OCI-LY7 (cell line): ENCODE measurements around the gene RAB11FIP4. TPM values are rescaled to one million over a fixed set of nuclear protein-coding genes. Genes with fewer than 3 reads are reported as not detected.

ENCODE experiments used
- BruUV-seq: library from RNA; stranded (reverse); fragments of 400-500 nt; replicated peaks from 2 replicates; lab custom pipeline; 2021; lab: Mats Ljungman, UMichigan
- CTCF ChIA-PET: fragments of 300-600 bp; sonication (Branson Sonifier 250); formaldehyde crosslinking; loops from one replicate; lab custom pipeline; 2022; ENCODE audit warnings: antibody characterized with exemption; ENCODE audit not compliant: unreplicated experiment; lab: Charles Lee
- POLR2A ChIA-PET: fragments of 300-600 bp; sonication (Branson Sonifier 250); formaldehyde crosslinking; loops from one replicate; lab custom pipeline; 2022; ENCODE audit warnings: antibody characterized with exemption; lab: Charles Lee
- DNase-seq: peaks from one replicate; pipeline ENCODE4 v3.0.0-alpha.2; 2015; ENCODE audit warnings: low spot score
- H2AFZ ChIP-seq: fragments of 200-600 bp; sonication (generic), shearing (Covaris generic); 2 replicates; pipeline ENCODE4 v1.6.1; 2014; ENCODE audit warnings: mild to moderate bottlenecking, antibody characterized with exemption, low read length, moderate library complexity
- H3K27ac ChIP-seq: fragments of 200-600 bp; sonication (generic); 2 replicates; pipeline ENCODE4 v1.5.1; 2014; ENCODE audit warnings: mixed run types, low read depth, mild to moderate bottlenecking, moderate library complexity, low read length, inconsistent platforms; ENCODE audit not compliant: poor library complexity, severe bottlenecking
- H3K36me3 ChIP-seq: fragments of 200-600 bp; sonication (generic); 2 replicates; pipeline ENCODE4 v1.6.1; 2014; ENCODE audit warnings: mild to moderate bottlenecking, antibody characterized with exemption, low read length, moderate library complexity, mixed read lengths; ENCODE audit not compliant: insufficient read depth
- H3K4me1 ChIP-seq: fragments of 200-600 bp; sonication (generic); 2 replicates; pipeline ENCODE4 v1.5.1; 2014; ENCODE audit warnings: mild to moderate bottlenecking, low read length; ENCODE audit not compliant: insufficient read depth, poor library complexity, severe bottlenecking
- H3K4me2 ChIP-seq: fragments of 200-600 bp; sonication (generic); 2 replicates; pipeline ENCODE4 v1.6.1; 2014; ENCODE audit warnings: mild to moderate bottlenecking, low read length
- H3K4me3 ChIP-seq: fragments of 200-600 bp; sonication (generic); 2 replicates; pipeline ENCODE4 v1.5.1; 2014; ENCODE audit warnings: mild to moderate bottlenecking, low read depth, low read length; ENCODE audit not compliant: poor library complexity, severe bottlenecking
- H3K79me2 ChIP-seq: fragments of 200-600 bp; sonication (generic); 2 replicates; pipeline ENCODE4 v1.6.1; 2016; ENCODE audit warnings: low read depth, mild to moderate bottlenecking, low read length, moderate library complexity, mixed read lengths; ENCODE audit not compliant: insufficient read depth
- H3K9me2 ChIP-seq: fragments of 200-600 bp; sonication (generic); 2 replicates; pipeline ENCODE4 v1.6.1; 2016; ENCODE audit warnings: mild to moderate bottlenecking, low read length, mixed read lengths; ENCODE audit not compliant: insufficient read depth
- H3K9me3 ChIP-seq: fragments of 200-600 bp; sonication (generic); 2 replicates; pipeline ENCODE4 v1.6.1; 2014; ENCODE audit warnings: mild to moderate bottlenecking, mixed run types, low read length, mixed read lengths
- H4K20me1 ChIP-seq: fragments of 200-600 bp; sonication (generic); 2 replicates; pipeline ENCODE4 v1.6.1; 2014; ENCODE audit warnings: mild to moderate bottlenecking, antibody characterized with exemption, low read length, moderate library complexity, mixed read lengths; ENCODE audit not compliant: insufficient read depth
- CTCF ChIP-seq: fragments of 200-600 bp; sonication (generic); conservative IDR thresholded peaks from 2 replicates; pipeline ENCODE4 v1.5.1; 2014; ENCODE audit warnings: mild to moderate bottlenecking, antibody characterized with exemption, low read length, moderate library complexity, mixed read lengths
- EZH2phosphoT487 ChIP-seq: fragments of 200-600 bp; sonication (generic); IDR thresholded peaks from 2 replicates; pipeline ENCODE4 v1.6.1; 2018; ENCODE audit warnings: low read depth, borderline replicate concordance, mild to moderate bottlenecking, mixed run types, antibody characterized with exemption, low read length, moderate library complexity, mixed read lengths
- intact Hi-C: fragments of 100-400 bp; cut with micrococcal nuclease; formaldehyde crosslinking; loops from one replicate; pipeline ENCODE4 v1.10.0; 2022; ENCODE audit not compliant: unreplicated experiment
- total RNA-seq, 2 experiments: library from RNA; depleted of rRNA in 1 of 2; stranded (reverse); fragments of >200 nt in 1 of 2; shearing (Covaris generic) in 1 of 2; gene quantifications; 2 replicates each; pipeline ENCODE4 v1.2.3, GENCODE V29; 2014 to 2022

Gene RAB11FIP4
- total RNA-seq, 2 experiments from 2014 or later: 5.8 to 15.0 TPM

- CTCF ChIA-PET: no interaction called here
- POLR2A ChIA-PET: no interaction called here
- no TSS peak for BruUV-seq
These were observed 20.3 kb downstream of the RAB11FIP4 start for GRCh38 chr17:31411707-31412285.

GRCh38 chr17:31412511-31412910 is 21.0 kb downstream of the RAB11FIP4 start:
- no peak overlapping the region for H3K4me3 ChIP-seq
- no peaks in the 10 kb centered on the region for H3K79me2 ChIP-seq
- H3K27ac ChIP-seq: no peak overlapping the region
- H3K4me1 ChIP-seq: no peaks in the 10 kb centered on the region
- TF ChIP-seq EZH2phosphoT487 (no peak), CTCF (no peak)
- no peaks in the 10 kb centered on the region for H3K36me3 ChIP-seq
- H2AFZ ChIP-seq: no peak overlapping the region
- H3K4me2 ChIP-seq: no peak overlapping the region
- H4K20me1 ChIP-seq: no peaks in the 10 kb centered on the region
- DNase-seq: no peak
- CTCF ChIA-PET: no interaction called here
- no peaks in the 10 kb centered on the region for H3K9me2 ChIP-seq
- intact Hi-C loops: no loop called here
- H3K9me3 ChIP-seq: no peaks in the 10 kb centered on the region
- BruUV-seq: no TSS peak
- POLR2A ChIA-PET: no interaction called here

More at GRCh38 chr17:31411707-31412285, 20.3 kb downstream of the RAB11FIP4 start:
- Histone ChIP-seq H2AFZ (no peak overlapping the region), H4K20me1 (no peaks in the 10 kb centered on the region), H3K4me3 (no peak overlapping the region), H3K79me2 (no peaks in the 10 kb centered on the region), H3K27ac (no peak overlapping the region), H3K9me2 (no peaks in the 10 kb centered on the region), H3K36me3 (no peaks in the 10 kb centered on the region), H3K4me1 (no peaks in the 10 kb centered on the region), H3K9me3 (no peaks in the 10 kb centered on the region), H3K4me2 (no peak overlapping the region)
- intact Hi-C loops: no loop called here
- DNase-seq: no peak
- TF ChIP-seq EZH2phosphoT487 (no peak), CTCF (no peak)

- intact Hi-C loops: no loop called here
- no peaks in the 10 kb centered on the region for H3K36me3 ChIP-seq
- H2AFZ ChIP-seq: no peak overlapping the region
- DNase-seq: no peak
- H3K9me2 ChIP-seq: no peaks in the 10 kb centered on the region
- no peaks in the 10 kb centered on the region for H4K20me1 ChIP-seq
- no peak overlapping the region for H3K4me3 ChIP-seq
- POLR2A ChIA-PET: no interaction called here
- no peaks in the 10 kb centered on the region for H3K4me1 ChIP-seq
- no peak overlapping the region for H3K4me2 ChIP-seq
- no TSS peak for BruUV-seq
- H3K79me2 ChIP-seq: no peaks in the 10 kb centered on the region
- TF ChIP-seq EZH2phosphoT487: no peak
- CTCF ChIA-PET: no interaction called here
- no peaks in the 10 kb centered on the region for H3K9me3 ChIP-seq
- no peak overlapping the region for H3K27ac ChIP-seq
These were observed 21.8 kb downstream of the RAB11FIP4 start for GRCh38 chr17:31413081-31413799.
